Natural killer cell (primary cell): ENCODE measurements around the gene RGS3. TPM values are rescaled to one million over a fixed set of nuclear protein-coding genes. Genes with fewer than 3 reads are reported as not detected.

Experiments used
- ATAC-seq, 3 donors: fragments of 150-1000 bp in 2 of 3; fragments of 200-7000 bp in 1 of 3; cut with Tn5 transposase; 1 replicate in 1 of 3; 2 replicates in 2 of 3; pipeline ENCODE4 v1.10.0; 2021; ENCODE audit warnings: mild to moderate bottlenecking in 2 of 3, moderate library complexity in 2 of 3
- DNase-seq, 2 donors: peaks; one replicate each; pipeline versions ENCODE4 v3.0.0 to v3.0.0-alpha.2; 2013 to 2021; ENCODE audit warnings: mixed read lengths in 1 of 2
- H3K27ac ChIP-seq: one replicate; pipeline ENCODE4 v1.5.1; 2013; ENCODE audit warnings: mild to moderate bottlenecking, low read length
- H3K27me3 ChIP-seq: one replicate; pipeline ENCODE4 v1.6.1; 2013; ENCODE audit warnings: low read length; ENCODE audit not compliant: control insufficient read depth, insufficient read depth
- H3K36me3 ChIP-seq: one replicate; pipeline ENCODE4 v1.6.1; 2013; ENCODE audit warnings: low read length; ENCODE audit not compliant: control insufficient read depth, insufficient read depth
- H3K4me1 ChIP-seq: one replicate; pipeline ENCODE4 v1.6.1; 2013; ENCODE audit warnings: low read length; ENCODE audit not compliant: control insufficient read depth, insufficient read depth
- H3K4me3 ChIP-seq: one replicate; pipeline ENCODE4 v1.5.1; 2013; ENCODE audit warnings: low read length
- H3K9me3 ChIP-seq: one replicate; pipeline ENCODE4 v1.6.1; 2013; ENCODE audit warnings: low read length; ENCODE audit not compliant: control insufficient read depth, insufficient read depth
- H3K27ac Mint-ChIP-seq, 2 donors: one replicate each; pipeline ENCODE4 v1.8.0; 2022; ENCODE audit warnings: mild to moderate bottlenecking in 2 of 2, mixed read lengths in 2 of 2, moderate library complexity in 1 of 2
- H3K27me3 Mint-ChIP-seq, 2 donors: one replicate each; pipeline ENCODE4 v1.8.0; 2022; ENCODE audit warnings: low read depth in 2 of 2, mixed read lengths in 2 of 2
- H3K36me3 Mint-ChIP-seq: one replicate; pipeline ENCODE4 v1.8.0; 2022; ENCODE audit warnings: mixed read lengths
- H3K4me1 Mint-ChIP-seq, 2 donors: one replicate each; pipeline ENCODE4 v1.8.0; 2022; ENCODE audit warnings: mixed read lengths in 2 of 2
- H3K4me3 Mint-ChIP-seq: one replicate; pipeline ENCODE4 v1.8.0; 2022; ENCODE audit warnings: mild to moderate bottlenecking, moderate library complexity, mixed read lengths
- H3K9me3 Mint-ChIP-seq, 2 donors: one replicate each; pipeline ENCODE4 v1.8.0; 2022; ENCODE audit warnings: mixed read lengths in 2 of 2
- CTCF ChIP-seq: fragments of 200-600 bp; IDR thresholded peaks from one replicate; pipeline ENCODE4 v1.8.0; 2022; ENCODE audit warnings: antibody characterized with exemption
- WGBS: methylation state at CpG from one replicate; pipeline ENCODE4 v1.1.7; 2013; ENCODE audit warnings: missing lambda C conversion rate; ENCODE audit not compliant: insufficient coverage; 5-methylcytosine and 5-hydroxymethylcytosine counted together
- intact Hi-C: fragments of 100-400 bp; cut with micrococcal nuclease; formaldehyde crosslinking; loops from one replicate; pipeline ENCODE4 v1.14.2; 2022
- total RNA-seq, 4 donors: library from RNA; stranded (reverse); fragments of 120-200 nt in 1 of 4; gene quantifications; one replicate each; pipeline versions ENCODE4 v1.2.3 to v1.2.4, GENCODE V29; 2013 to 2022

The RGS3 gene
- total RNA-seq, 3 donors from 2014 or later (not counting 1 experiment from before 2014, with no cell fraction given), result 148 to 269 (median 190) TPM

GRCh38 chr9:113533335-113534225, 70.1 kb downstream of the RGS3 start:
- Mint-ChIP-seq H3K36me3 (peaks cover 18% of the 10 kb centered on the region), H3K4me3 (no peak overlapping the region), H3K9me3 (no peaks in the 10 kb centered on the region), H3K27me3 (no peaks in the 10 kb centered on the region), H3K4me1 (peaks cover 79 to 84% of the 10 kb centered on the region in 2 donors), H3K27ac (peak overlapping the region; percentile 88 to 98)
- Histone ChIP-seq H3K4me1 (peaks cover 78% of the 10 kb centered on the region), H3K4me3 (no peak overlapping the region), H3K27ac (no peak overlapping the region), H3K9me3 (no peaks in the 10 kb centered on the region), H3K36me3 (peaks cover 79% of the 10 kb centered on the region), H3K27me3 (no peaks in the 10 kb centered on the region)
- ATAC-seq (no peak), DNase-seq (no peak)
- no peak for TF ChIP-seq CTCF
- WGBS, result 97% methylated on average over 8 of the region's 8 CpGs
- intact Hi-C loops, result no loop called here

- H3K4me3 Mint-ChIP-seq, result no peak overlapping the region
- Histone ChIP-seq H3K27ac (no peak overlapping the region), H3K36me3 (peaks cover 76% of the 10 kb centered on the region), H3K4me1 (peaks cover 81% of the 10 kb centered on the region), H3K27me3 (no peaks in the 10 kb centered on the region), H3K4me3 (no peak overlapping the region), H3K9me3 (no peaks in the 10 kb centered on the region)
- intact Hi-C loops, result no loop called here
- DNase-seq, result no peak
- H3K9me3 Mint-ChIP-seq, result no peaks in the 10 kb centered on the region
- ATAC-seq, result no peak
- peak overlapping the region; percentile 92 to 98 for H3K27ac Mint-ChIP-seq
- H3K36me3 Mint-ChIP-seq, result peaks cover 17% of the 10 kb centered on the region
- H3K4me1 Mint-ChIP-seq, result peaks cover 80 to 85% of the 10 kb centered on the region in 2 donors
- WGBS, result 88% methylated on average over 6 of the region's 6 CpGs
- no peak for TF ChIP-seq CTCF
- no peaks in the 10 kb centered on the region for H3K27me3 Mint-ChIP-seq
Measured at GRCh38 chr9:113535756-113536155, 72.2 kb downstream of the RGS3 start.

- no peak for DNase-seq
- intact Hi-C loops, result no loop called here
- WGBS, result 96% methylated on average over 6 of the region's 6 CpGs
- Mint-ChIP-seq H3K36me3 (peaks cover 13% of the 10 kb centered on the region), H3K9me3 (no peaks in the 10 kb centered on the region), H3K4me1 (peaks cover 80 to 85% of the 10 kb centered on the region in 2 donors), H3K27ac (peak overlapping the region; percentile 92 to 98), H3K4me3 (no peak overlapping the region), H3K27me3 (no peaks in the 10 kb centered on the region)
- Histone ChIP-seq H3K36me3 (peaks cover 75% of the 10 kb centered on the region), H3K4me1 (peaks cover 81% of the 10 kb centered on the region), H3K27ac (no peak overlapping the region), H3K4me3 (no peak overlapping the region), H3K27me3 (no peaks in the 10 kb centered on the region), H3K9me3 (no peaks in the 10 kb centered on the region)
- ATAC-seq, result no peak
- no peak for TF ChIP-seq CTCF
Measured at GRCh38 chr9:113536166-113536482, 72.6 kb downstream of the RGS3 start.
